Epithelial cell of esophagus (primary cell): ENCODE results near the gene MZT2A.
"Not testable (repeated sequence)": the region's sequence is repeated elsewhere in the genome, so short reads cannot be mapped to it uniquely, and the experiment has no call there.

Experiments used
- DNase-seq: peaks from one replicate; pipeline ENCODE4 v3.0.0; 2010; ENCODE audit warnings: low read depth
- H3K4me3 ChIP-seq: 2 replicates; pipeline ENCODE4 v1.5.1; 2011; ENCODE audit warnings: mild to moderate bottlenecking, low read length, control low read depth
- CTCF ChIP-seq: IDR thresholded peaks from 2 replicates; pipeline ENCODE4 v1.5.1; 2011; ENCODE audit warnings: low read depth, mild to moderate bottlenecking, low read length, control low read depth, inconsistent platforms; ENCODE audit not compliant: insufficient read depth; ENCODE audit errors: missing control alignments

Gene MZT2A

GRCh38 chr2:131493199-131493968, 1.2 kb upstream of the MZT2A start:
- no peak for TF ChIP-seq CTCF
- no peak for DNase-seq
- H3K4me3 ChIP-seq, result peak overlapping the region; percentile 94

- TF ChIP-seq CTCF, result peak; percentile 69
- peak overlapping the region; percentile 94 for H3K4me3 ChIP-seq
- DNase-seq, result peak; percentile 97
Measured at GRCh38 chr2:131492418-131493198, 411 bp upstream of the MZT2A start.

- peak overlapping the region; percentile 58 for H3K4me3 ChIP-seq
- not testable (repeated sequence) for DNase-seq
Measured at GRCh38 chr2:131491469-131491836, 744 bp downstream of the MZT2A start.

- DNase-seq, result peak; percentile 30
- H3K4me3 ChIP-seq, result peak overlapping the region; percentile 58
Measured at GRCh38 chr2:131490616-131491468, 1.4 kb downstream of the MZT2A start.

GRCh38 chr2:131488306-131489205, 3.6 kb downstream of the MZT2A start:
- no peak for TF ChIP-seq CTCF

GRCh38 chr2:131486201-131486902, 5.8 kb downstream of the MZT2A start:
- DNase-seq, H3K4me3 ChIP-seq: not testable (repeated sequence)

More at GRCh38 chr2:131488306-131489205, 3.6 kb downstream of the MZT2A start:
- DNase-seq, result no peak
- H3K4me3 ChIP-seq, result no peak overlapping the region

- DNase-seq, H3K4me3 ChIP-seq: not testable (repeated sequence)
Measured at GRCh38 chr2:131484906-131485460, 7.2 kb downstream of the MZT2A start.

GRCh38 chr2:131483981-131484820, 8.0 kb downstream of the MZT2A start:
- DNase-seq, H3K4me3 ChIP-seq: not testable (repeated sequence)

GRCh38 chr2:131482506-131483155, 9.6 kb downstream of the MZT2A start:
- not testable (repeated sequence) for H3K4me3 ChIP-seq, DNase-seq

- not testable (repeated sequence) for DNase-seq, H3K4me3 ChIP-seq
Measured at GRCh38 chr2:131480351-131480750, 11.8 kb downstream of the MZT2A start.

- not testable (repeated sequence) for H3K4me3 ChIP-seq, DNase-seq
Measured at GRCh38 chr2:131478850-131479461, 13.2 kb downstream of the MZT2A start.
